ENCODE measurements around the gene KLHL11.
"Not testable (repeated sequence)": the region's sequence is repeated elsewhere in the genome, so short reads cannot be mapped to it uniquely, and the experiment has no call there.

The KLHL11 gene

DNA sequence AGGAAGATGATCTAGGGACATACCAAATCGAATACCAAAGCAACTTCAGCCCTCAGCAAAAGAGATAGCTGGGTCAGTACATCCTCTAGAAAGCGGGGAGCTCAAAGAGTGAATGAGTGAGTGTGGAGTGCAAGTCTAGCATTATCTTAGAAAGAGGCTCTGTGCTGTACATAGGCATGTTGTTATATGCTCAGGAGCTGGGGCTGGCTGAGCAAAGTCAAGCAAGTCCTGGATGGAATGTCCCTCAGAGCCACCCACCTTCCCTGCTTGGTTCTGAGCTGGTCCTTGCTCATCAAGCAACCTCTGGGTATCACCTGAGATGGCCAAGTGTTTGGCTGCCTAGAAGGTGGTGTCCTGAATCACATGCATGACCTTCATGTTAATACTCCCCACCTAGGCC is 4.9 kb upstream of the KLHL11 start:
- H3K4me3 Mint-ChIP-seq = no peak overlapping the region
- no peaks in the 10 kb centered on the region for H3K27me3 Mint-ChIP-seq
- H3K36me3 Mint-ChIP-seq = peaks cover 51% of the 10 kb centered on the region
- CTCF ChIA-PET = interaction anchor here (0.6 kb wide), 1 partner anchor 9 kb away, joined by 3 read pairs; no protein-coding TSS in a partner anchor
- no peaks in the 10 kb centered on the region for H3K9me3 Mint-ChIP-seq
- DNase-seq = no peak
- H3K27ac Mint-ChIP-seq = no peak overlapping the region
- H3K4me1 Mint-ChIP-seq = peaks cover 30% of the 10 kb centered on the region

- Mint-ChIP-seq H3K36me3 (peaks cover 49% of the 10 kb centered on the region), H3K4me1 (peaks cover 30% of the 10 kb centered on the region), H3K4me3 (no peak overlapping the region), H3K27ac (no peak overlapping the region), H3K27me3 (no peaks in the 10 kb centered on the region), H3K9me3 (no peaks in the 10 kb centered on the region)
- DNase-seq = no peak
- CTCF ChIA-PET = no interaction called here
Measured at GRCh38 chr17:41869426-41869825, 4.2 kb upstream of the KLHL11 start.

- Mint-ChIP-seq H3K4me1 (peaks cover 30% of the 10 kb centered on the region), H3K9me3 (no peaks in the 10 kb centered on the region), H3K27me3 (no peaks in the 10 kb centered on the region), H3K27ac (peak overlapping the region; percentile 88), H3K36me3 (peaks cover 45% of the 10 kb centered on the region), H3K4me3 (no peak overlapping the region)
- peak; percentile 23 for DNase-seq
- CTCF ChIA-PET = interaction anchor here (0.6 kb wide), 1 partner anchor 36 kb away, joined by 3 read pairs; no protein-coding TSS in a partner anchor
Measured at GRCh38 chr17:41868568-41868967, 3.3 kb upstream of the KLHL11 start.

- CTCF ChIA-PET = no interaction called here
- Mint-ChIP-seq H3K4me3 (no peak overlapping the region), H3K27me3 (no peaks in the 10 kb centered on the region), H3K27ac (no peak overlapping the region), H3K9me3 (no peaks in the 10 kb centered on the region), H3K4me1 (peaks cover 36% of the 10 kb centered on the region), H3K36me3 (peaks cover 21% of the 10 kb centered on the region)
- no peak for DNase-seq
Measured at GRCh38 chr17:41865596-41865893, 322 bp upstream of the KLHL11 start.

GRCh38 chr17:41864498-41864835 is 756 bp downstream of the KLHL11 start:
- no peak for DNase-seq
- CTCF ChIA-PET = interaction anchor here (1.5 kb wide), 1 partner anchor 30 kb away, joined by 3 read pairs; no protein-coding TSS in a partner anchor
- Mint-ChIP-seq H3K36me3 (peaks cover 15% of the 10 kb centered on the region), H3K9me3 (no peaks in the 10 kb centered on the region), H3K27me3 (no peaks in the 10 kb centered on the region), H3K4me1 (peaks cover 39% of the 10 kb centered on the region), H3K4me3 (no peak overlapping the region), H3K27ac (no peak overlapping the region)

DNA sequence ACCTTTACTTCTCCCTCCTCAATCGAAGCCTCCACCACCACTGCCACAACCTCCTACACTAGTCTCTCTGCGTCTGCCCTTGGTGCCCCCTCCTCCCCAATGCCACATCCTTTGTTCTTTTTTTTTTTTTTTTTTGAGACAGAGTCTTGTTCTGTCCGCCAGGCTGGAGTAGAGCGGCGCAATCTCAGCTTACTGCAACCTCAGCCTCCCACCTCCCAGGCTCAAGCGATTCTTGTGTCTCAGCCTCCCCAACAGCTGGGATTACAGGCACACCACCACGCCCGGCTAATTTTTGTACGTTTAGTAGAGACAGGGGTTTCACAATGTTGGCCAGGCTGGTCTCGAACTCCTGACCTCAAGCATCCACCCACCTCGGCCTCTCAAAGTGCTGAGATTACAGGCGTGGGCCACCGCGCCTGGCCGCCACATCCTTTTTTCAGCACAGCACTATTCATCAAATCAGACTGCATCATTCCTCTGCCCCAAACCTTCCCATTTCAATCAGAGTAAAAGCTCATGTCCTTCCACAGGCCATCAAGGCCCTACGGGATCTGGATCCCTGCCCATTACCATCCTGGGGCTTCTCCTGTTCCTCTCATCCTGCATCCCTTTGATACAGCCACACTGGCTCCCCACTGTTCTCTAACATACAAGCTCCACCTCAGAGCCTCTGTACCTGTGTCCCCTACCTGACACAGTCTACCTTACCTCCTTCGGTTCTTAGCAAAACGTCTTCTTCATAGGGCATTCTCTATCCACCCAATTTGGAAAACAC is 2.0 kb downstream of the KLHL11 start:
- CTCF ChIA-PET = interaction anchor here (1.5 kb wide), 1 partner anchor 32 kb away, joined by 3 read pairs; no protein-coding TSS in a partner anchor
- peaks cover 27% of the 10 kb centered on the region for H3K4me1 Mint-ChIP-seq
- H3K36me3 Mint-ChIP-seq = peaks cover 9% of the 10 kb centered on the region
- no peak overlapping the region for H3K27ac Mint-ChIP-seq
- no peak overlapping the region for H3K4me3 Mint-ChIP-seq
- H3K27me3 Mint-ChIP-seq = no peaks in the 10 kb centered on the region
- H3K9me3 Mint-ChIP-seq = no peaks in the 10 kb centered on the region
- peak; percentile 44 for DNase-seq

- DNase-seq = no peak
- no peaks in the 10 kb centered on the region for H3K27me3 Mint-ChIP-seq
- no peak overlapping the region for H3K27ac Mint-ChIP-seq
- CTCF ChIA-PET = no interaction called here
- no peaks in the 10 kb centered on the region for H3K36me3 Mint-ChIP-seq
- H3K4me3 Mint-ChIP-seq = no peak overlapping the region
- H3K9me3 Mint-ChIP-seq = no peaks in the 10 kb centered on the region
- peaks cover 14% of the 10 kb centered on the region for H3K4me1 Mint-ChIP-seq
Measured at GRCh38 chr17:41860254-41860931, 4.8 kb downstream of the KLHL11 start.

DNA sequence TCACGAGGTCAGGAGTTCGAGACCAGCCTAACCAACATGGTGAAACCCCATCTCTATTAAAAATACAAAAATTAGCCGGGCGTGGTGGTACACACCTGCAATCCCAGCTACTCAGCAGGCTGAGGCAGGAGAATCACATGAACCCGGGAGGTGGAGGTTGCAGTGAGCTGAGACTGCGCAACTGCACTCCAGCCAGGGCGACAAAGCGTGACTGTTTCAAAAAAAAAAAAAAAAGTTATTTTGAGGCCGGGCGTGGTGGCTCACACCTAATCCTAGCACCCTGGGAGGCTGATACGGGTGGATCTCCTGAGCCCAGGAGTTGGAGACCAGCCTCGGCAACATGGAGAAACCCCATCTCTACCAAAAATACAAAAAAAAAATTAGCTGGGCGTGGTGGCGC is 13.8 kb downstream of the KLHL11 start:
- H3K36me3 Mint-ChIP-seq = peaks cover 20% of the 10 kb centered on the region
- H3K27ac Mint-ChIP-seq, CTCF ChIA-PET, H3K4me3 Mint-ChIP-seq, H3K27me3 Mint-ChIP-seq, DNase-seq, H3K9me3 Mint-ChIP-seq: not testable (repeated sequence)
- peaks cover 14% of the 10 kb centered on the region for H3K4me1 Mint-ChIP-seq

DNA sequence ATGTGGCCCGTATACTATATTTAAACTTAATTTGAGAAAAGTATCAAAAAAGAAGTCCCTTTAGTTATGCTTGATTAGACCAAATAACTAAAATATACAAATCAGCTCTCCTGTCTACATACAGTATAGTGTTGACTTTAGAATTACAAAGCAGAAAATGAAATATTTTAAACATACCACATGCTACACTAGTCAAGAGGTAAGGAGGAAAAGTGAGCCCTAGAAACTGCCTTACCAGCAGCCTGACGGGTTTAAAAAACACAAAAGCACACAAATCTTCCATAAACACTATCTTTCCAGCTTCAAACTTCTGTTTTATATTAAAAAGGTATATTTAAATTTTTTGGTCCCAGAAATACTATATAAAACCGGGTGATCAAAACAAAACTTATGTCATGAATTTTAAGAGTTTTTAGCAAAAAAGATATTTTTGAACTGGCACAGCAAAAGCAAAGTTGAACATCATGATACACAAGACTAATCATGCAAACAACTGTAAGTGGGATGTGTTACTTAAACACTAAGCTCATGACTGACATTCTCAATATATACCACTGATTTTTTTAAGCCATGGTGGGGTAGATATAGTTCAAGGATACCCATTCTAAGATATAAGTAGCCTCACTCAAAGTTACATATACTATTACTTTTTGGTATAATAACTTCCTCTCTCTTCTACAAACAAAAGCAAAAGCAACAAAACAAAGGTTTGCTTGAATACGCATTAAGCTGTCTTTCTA is 15.8 kb downstream of the KLHL11 start:
- CTCF ChIA-PET = interaction anchor here (0.7 kb wide), 2 partner anchors 13 to 99 kb away, joined by 3 read pairs; no protein-coding TSS in a partner anchor
- Mint-ChIP-seq H3K4me1 (peaks cover 12% of the 10 kb centered on the region), H3K4me3 (no peak overlapping the region), H3K27ac (no peak overlapping the region), H3K27me3 (no peaks in the 10 kb centered on the region), H3K36me3 (peaks cover 13% of the 10 kb centered on the region), H3K9me3 (no peaks in the 10 kb centered on the region)
- no peak for DNase-seq

GRCh38 chr17:41848788-41849187 is 16.4 kb downstream of the KLHL11 start:
- no peak overlapping the region for H3K27ac Mint-ChIP-seq
- peaks cover 12% of the 10 kb centered on the region for H3K4me1 Mint-ChIP-seq
- CTCF ChIA-PET = no interaction called here
- no peak for DNase-seq
- H3K4me3 Mint-ChIP-seq = no peak overlapping the region
- H3K36me3 Mint-ChIP-seq = peaks cover 9% of the 10 kb centered on the region
- no peaks in the 10 kb centered on the region for H3K9me3 Mint-ChIP-seq
- no peaks in the 10 kb centered on the region for H3K27me3 Mint-ChIP-seq

GRCh38 chr17:41844971-41845370 is 20.3 kb downstream of the KLHL11 start:
- no peak overlapping the region for H3K27ac Mint-ChIP-seq
- no peak for DNase-seq
- H3K27me3 Mint-ChIP-seq = peaks cover 3% of the 10 kb centered on the region
- no peaks in the 10 kb centered on the region for H3K9me3 Mint-ChIP-seq
- no peak overlapping the region for H3K4me3 Mint-ChIP-seq
- no peaks in the 10 kb centered on the region for H3K36me3 Mint-ChIP-seq
- no peaks in the 10 kb centered on the region for H3K4me1 Mint-ChIP-seq
- CTCF ChIA-PET = no interaction called here

DNA sequence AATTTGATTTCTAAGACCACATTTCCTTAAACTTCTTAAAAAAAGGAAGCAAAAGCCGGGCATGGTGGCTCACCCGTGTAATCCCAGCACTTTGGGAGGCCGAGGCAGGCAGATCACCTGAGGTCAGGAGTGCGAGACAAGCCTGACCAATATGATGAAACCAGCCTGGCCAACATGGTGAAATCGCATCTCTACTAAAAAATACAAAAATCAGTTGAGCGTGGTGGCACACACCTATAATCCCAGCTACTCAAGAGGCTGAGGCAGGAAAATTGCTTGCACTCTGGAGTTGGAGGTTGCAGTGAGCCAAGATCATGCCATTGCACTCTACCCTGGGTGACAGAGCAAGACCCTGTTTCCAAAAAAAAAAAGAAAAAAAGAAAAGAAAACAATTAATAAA is 24.4 kb downstream of the KLHL11 start:
- H3K36me3 Mint-ChIP-seq, H3K4me3 Mint-ChIP-seq, DNase-seq, H3K4me1 Mint-ChIP-seq, H3K27ac Mint-ChIP-seq, H3K9me3 Mint-ChIP-seq, CTCF ChIA-PET: not testable (repeated sequence)
- peaks cover 32% of the 10 kb centered on the region for H3K27me3 Mint-ChIP-seq

DNA sequence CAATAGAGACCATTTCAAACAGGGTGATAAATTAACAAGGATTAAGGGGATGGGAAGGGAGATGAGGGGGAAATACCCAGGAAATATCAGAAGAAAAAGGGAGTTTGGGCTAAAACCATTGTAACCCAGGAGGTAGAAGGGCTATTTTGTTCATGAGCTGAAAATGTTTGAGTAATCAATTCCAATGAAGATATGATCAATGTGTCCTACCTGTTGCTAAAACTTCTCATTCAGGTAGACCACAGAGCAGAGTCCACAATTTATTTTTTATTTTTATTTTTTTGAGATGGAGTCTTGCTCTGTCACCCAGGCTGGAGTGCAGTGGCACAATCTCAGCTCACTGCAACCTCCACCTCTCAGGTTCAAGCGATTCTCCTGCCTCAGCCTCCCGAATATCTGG is 25.8 kb downstream of the KLHL11 start:
- peaks cover 16% of the 10 kb centered on the region for H3K4me1 Mint-ChIP-seq
- H3K9me3 Mint-ChIP-seq, H3K4me3 Mint-ChIP-seq, H3K36me3 Mint-ChIP-seq, DNase-seq, CTCF ChIA-PET, H3K27ac Mint-ChIP-seq: not testable (repeated sequence)
- H3K27me3 Mint-ChIP-seq = peaks cover 37% of the 10 kb centered on the region

DNA sequence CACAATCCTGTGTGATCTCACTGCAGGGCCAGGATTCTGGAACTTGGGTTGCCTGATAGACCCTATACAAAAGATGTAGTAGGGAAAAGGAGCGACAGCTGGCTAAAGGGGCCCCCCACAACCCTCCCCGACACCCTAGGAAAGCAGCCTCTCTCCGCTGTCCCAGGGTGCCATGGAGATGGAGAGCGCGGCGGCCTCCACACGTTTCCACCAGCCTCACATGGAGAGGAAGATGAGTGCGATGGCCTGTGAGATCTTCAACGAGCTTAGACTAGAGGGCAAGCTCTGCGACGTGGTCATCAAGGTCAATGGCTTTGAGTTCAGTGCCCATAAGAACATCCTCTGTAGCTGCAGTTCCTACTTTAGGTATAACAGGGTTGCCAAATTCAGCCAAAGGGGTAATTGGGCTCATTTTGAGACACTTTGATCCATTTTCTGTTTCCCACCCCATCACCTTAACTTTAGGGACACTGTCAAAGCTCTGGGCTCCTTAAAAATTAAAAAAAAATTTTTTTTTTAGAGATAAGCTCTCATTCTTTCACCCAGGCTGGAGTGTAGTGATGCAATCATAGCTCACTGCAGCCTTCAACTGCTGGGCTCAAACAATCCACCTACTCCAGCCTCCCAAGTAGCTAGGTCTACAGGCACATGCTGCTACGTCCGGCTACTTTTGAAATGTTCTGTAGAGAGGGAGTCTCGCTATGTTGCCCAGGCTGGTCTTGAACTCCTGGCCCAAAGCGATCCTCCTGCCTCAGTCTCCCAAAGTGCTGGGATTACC is 27.3 kb downstream of the KLHL11 start, which contains the start of gene KLHL10:
Gene KLHL10 (plus strand): TSS at position 65 of the 778 bp plus-strand sequence. CDS start 108 bp downstream, at position 173.
- H3K9me3 Mint-ChIP-seq = no peaks in the 10 kb centered on the region
- H3K36me3 Mint-ChIP-seq = no peaks in the 10 kb centered on the region
- H3K27me3 Mint-ChIP-seq = peaks cover 37% of the 10 kb centered on the region
- CTCF ChIA-PET = interaction anchor here (1.3 kb wide), 1 partner anchor 27 kb away, joined by 4 read pairs; the partner anchor contains the start of gene P3H4
- H3K27ac Mint-ChIP-seq = no peak within 1 kb of the TSS
- DNase-seq = no peak
- peaks cover 16% of the 10 kb centered on the region for H3K4me1 Mint-ChIP-seq
- peak within 1 kb of the TSS; percentile 78 for H3K4me3 Mint-ChIP-seq

All from activated naive CD4-positive, alpha-beta T cell treated with anti-CD3 and anti-CD28 coated beads, Interleukin-2, amount 10 ng/mL, durations not matched to agents 7 days and 5 days (primary cell).